GM12872 (cell line): Measurements from ENCODE around the gene SLC24A4.

ENCODE experiments used
- TF ChIP-seq, protein P1 (sequence below): IDR thresholded peaks from 3 replicates; pipeline ENCODE4 v1.5.1; 2011; ENCODE audit warnings: low read depth, mild to moderate bottlenecking, low read length, moderate library complexity; ENCODE audit not compliant: insufficient read depth

The SLC24A4 gene

DNA sequence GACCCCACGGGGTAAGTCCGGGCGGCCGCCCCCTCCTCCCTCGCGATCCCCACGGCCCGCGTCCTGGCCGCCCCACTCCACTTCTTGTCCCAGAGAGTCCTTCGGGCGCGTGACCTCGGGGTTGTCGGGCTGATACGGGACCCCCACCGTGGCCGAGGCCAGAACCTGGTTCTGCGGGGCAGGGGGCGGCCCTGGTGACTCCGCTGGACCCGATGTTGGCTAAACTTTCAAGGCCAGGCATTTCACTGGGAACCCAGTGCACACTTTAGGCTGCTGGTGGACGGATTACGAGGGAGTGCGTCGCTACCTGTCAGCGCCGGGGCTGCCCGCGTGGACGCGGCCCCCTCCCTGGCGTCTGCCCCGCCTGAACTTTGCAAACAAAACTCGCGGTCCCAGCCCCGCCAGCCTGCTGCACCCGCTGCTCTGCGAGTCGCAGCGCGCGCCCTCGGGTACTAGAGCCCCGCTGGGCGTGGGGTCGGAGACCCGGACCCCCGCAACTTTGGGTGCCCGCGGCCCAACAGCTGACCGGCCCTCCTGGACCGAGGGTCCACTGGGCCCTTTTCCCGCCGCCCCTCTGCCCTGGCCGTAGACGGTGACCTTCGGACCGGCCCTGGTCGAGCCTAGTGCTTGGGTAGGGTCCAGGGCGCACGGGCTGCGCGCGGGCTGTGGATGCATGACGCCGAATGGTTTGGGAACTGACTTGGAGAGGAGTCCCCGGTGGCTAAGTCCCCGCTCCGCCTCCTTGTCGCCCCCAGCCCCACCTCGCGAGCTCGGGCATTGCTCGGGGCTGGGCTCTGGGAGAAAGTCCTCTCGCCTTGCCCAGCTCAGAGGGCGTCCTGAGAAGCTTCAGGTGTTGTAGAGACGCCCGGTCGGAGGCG lies 191.2 kb downstream of the SLC24A4 start:
- TF ChIP-seq, protein P1, sequence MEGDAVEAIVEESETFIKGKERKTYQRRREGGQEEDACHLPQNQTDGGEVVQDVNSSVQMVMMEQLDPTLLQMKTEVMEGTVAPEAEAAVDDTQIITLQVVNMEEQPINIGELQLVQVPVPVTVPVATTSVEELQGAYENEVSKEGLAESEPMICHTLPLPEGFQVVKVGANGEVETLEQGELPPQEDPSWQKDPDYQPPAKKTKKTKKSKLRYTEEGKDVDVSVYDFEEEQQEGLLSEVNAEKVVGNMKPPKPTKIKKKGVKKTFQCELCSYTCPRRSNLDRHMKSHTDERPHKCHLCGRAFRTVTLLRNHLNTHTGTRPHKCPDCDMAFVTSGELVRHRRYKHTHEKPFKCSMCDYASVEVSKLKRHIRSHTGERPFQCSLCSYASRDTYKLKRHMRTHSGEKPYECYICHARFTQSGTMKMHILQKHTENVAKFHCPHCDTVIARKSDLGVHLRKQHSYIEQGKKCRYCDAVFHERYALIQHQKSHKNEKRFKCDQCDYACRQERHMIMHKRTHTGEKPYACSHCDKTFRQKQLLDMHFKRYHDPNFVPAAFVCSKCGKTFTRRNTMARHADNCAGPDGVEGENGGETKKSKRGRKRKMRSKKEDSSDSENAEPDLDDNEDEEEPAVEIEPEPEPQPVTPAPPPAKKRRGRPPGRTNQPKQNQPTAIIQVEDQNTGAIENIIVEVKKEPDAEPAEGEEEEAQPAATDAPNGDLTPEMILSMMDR, result no peak

- TF ChIP-seq, protein P1, result no peak
Observed at GRCh38 chr14:92514844-92515514, 192.0 kb downstream of the SLC24A4 start.

- TF ChIP-seq, protein P1, result no peak
Observed at GRCh38 chr14:92515546-92516343, 192.8 kb downstream of the SLC24A4 start.

- TF ChIP-seq, protein P1, result no peak
Observed at GRCh38 chr14:92516344-92516965, 193.5 kb downstream of the SLC24A4 start.

GRCh38 chr14:92516966-92517506 lies 194.1 kb downstream of the SLC24A4 start:
- TF ChIP-seq, protein P1, result no peak

- TF ChIP-seq, protein P1, result no peak
Observed at GRCh38 chr14:92517761-92518160, 194.8 kb downstream of the SLC24A4 start.
